Cardiac muscle cell (in vitro differentiated cells and primary cell): ENCODE measurements around the gene ZFYVE19. TPM values are rescaled to one million over a fixed set of nuclear protein-coding genes. Genes with fewer than 3 reads are reported as not detected.
A peak's percentile ranks its signal among the peaks of the same experiment; 100 is the strongest.

ENCODE experiments used
- DNase-seq, 2 donors: peaks; one replicate each; pipeline versions ENCODE4 v3.0.0 to v3.0.0-alpha.2; 2010 to 2017; ENCODE audit warnings: low read depth in 1 of 2, low spot score in 1 of 2
- H3K27ac ChIP-seq: fragments of 200-600 bp; sonication (generic); 2 replicates; pipeline ENCODE4 v1.5.1; 2016
- H3K27me3 ChIP-seq: fragments of 200-600 bp; sonication (generic); 2 replicates; pipeline ENCODE4 v1.6.0; 2016; ENCODE audit warnings: control low read depth
- H3K36me3 ChIP-seq: fragments of 200-600 bp; sonication (generic); 2 replicates; pipeline ENCODE4 v1.5.1; 2016; ENCODE audit warnings: control low read depth
- H3K4me1 ChIP-seq: fragments of 200-600 bp; sonication (generic); 2 replicates; pipeline ENCODE4 v1.8.1; 2017; ENCODE audit warnings: low read depth, mild to moderate bottlenecking, mixed run types
- H3K4me3 ChIP-seq: fragments of 200-600 bp; sonication (generic); 2 replicates; pipeline ENCODE4 v1.5.1; 2016; ENCODE audit warnings: mild to moderate bottlenecking
- H3K9me3 ChIP-seq: fragments of 200-600 bp; sonication (generic); 2 replicates; pipeline ENCODE4 v1.5.1; 2017; ENCODE audit warnings: low read depth, mild to moderate bottlenecking, control low read depth
- CTCF ChIP-seq: IDR thresholded peaks from 2 replicates; pipeline ENCODE4 v1.5.1; 2012; ENCODE audit warnings: low read depth, mild to moderate bottlenecking, low read length
- polyA plus RNA-seq: library from polyadenylated mRNA; unstranded; fragments of >200 nt; fragmentation: Nextera tagmentation; extraction: Ambion mirVana; gene quantifications from 2 replicates; pipeline ENCODE4 v1.2.1, GENCODE V29; 2016
- total RNA-seq: library from RNA; depleted of rRNA; stranded (reverse); fragments of >200 nt; gene quantifications from 2 replicates; pipeline ENCODE4 v1.2.3, GENCODE V29; 2016

ZFYVE19 gene
- 21.0 and 41.3 TPM in 2 replicates for total RNA-seq
- polyA plus RNA-seq, result 23.4 and 33.8 TPM in 2 replicates

GRCh38 chr15:40807028-40807887, at the start of gene ZFYVE19, which contains the start of gene DNAJC17:
Gene ZFYVE19 (plus strand): TSS chr15:40807089. CDS start chr15:40807590, 501 bp downstream.
Gene DNAJC17 (minus strand): TSS chr15:40807473. CDS start chr15:40807446, 27 bp downstream.
- Histone ChIP-seq H3K36me3 (no peaks in the 10 kb centered on the region), H3K4me1 (peaks cover 5% of the 10 kb centered on the region), H3K9me3 (no peaks in the 10 kb centered on the region), H3K27ac (peak within 1 kb of the TSS; percentile 75), H3K4me3 (peak within 1 kb of the TSS; percentile 73), H3K27me3 (no peaks in the 10 kb centered on the region)
- TF ChIP-seq CTCF, result peak; percentile 9
- peak; percentile 99 for DNase-seq

- no peak overlapping the region for H3K4me3 ChIP-seq
- H3K27me3 ChIP-seq, result no peaks in the 10 kb centered on the region
- no peak overlapping the region for H3K27ac ChIP-seq
- peaks cover 3% of the 10 kb centered on the region for H3K4me1 ChIP-seq
- DNase-seq, result no peak
- no peak for TF ChIP-seq CTCF
- no peaks in the 10 kb centered on the region for H3K36me3 ChIP-seq
- no peaks in the 10 kb centered on the region for H3K9me3 ChIP-seq
Observed at GRCh38 chr15:40759961-40760360, 46.9 kb upstream of the ZFYVE19 start.

- no peak for TF ChIP-seq CTCF
- Histone ChIP-seq H3K4me3 (peak overlapping the region; percentile 51), H3K4me1 (peaks cover 3% of the 10 kb centered on the region), H3K9me3 (no peaks in the 10 kb centered on the region), H3K36me3 (no peaks in the 10 kb centered on the region), H3K27me3 (no peaks in the 10 kb centered on the region), H3K27ac (peak overlapping the region; percentile 77)
- DNase-seq, result peak in 1 of 2 donors; percentile 68
Observed at GRCh38 chr15:40762919-40763800, 43.7 kb upstream of the ZFYVE19 start.

GRCh38 chr15:40763801-40764628, 42.9 kb upstream of the ZFYVE19 start, which contains the start of gene GCHFR:
Gene GCHFR (plus strand): TSS chr15:40764068. CDS start chr15:40764181, 113 bp downstream.
- H3K9me3 ChIP-seq, result no peaks in the 10 kb centered on the region
- H3K4me1 ChIP-seq, result peaks cover 3% of the 10 kb centered on the region
- peak within 1 kb of the TSS; percentile 77 for H3K27ac ChIP-seq
- TF ChIP-seq CTCF, result peak; percentile 31
- DNase-seq, result peak; percentile 76 to 87
- H3K4me3 ChIP-seq, result peak within 1 kb of the TSS; percentile 51
- H3K36me3 ChIP-seq, result no peaks in the 10 kb centered on the region
- no peaks in the 10 kb centered on the region for H3K27me3 ChIP-seq

GRCh38 chr15:40764629-40765103, 42.2 kb upstream of the ZFYVE19 start:
- TF ChIP-seq CTCF, result no peak
- DNase-seq, result peak; percentile 22 to 31
- Histone ChIP-seq H3K4me3 (peak overlapping the region; percentile 51), H3K27me3 (no peaks in the 10 kb centered on the region), H3K27ac (peak overlapping the region; percentile 77), H3K4me1 (peaks cover 3% of the 10 kb centered on the region), H3K36me3 (no peaks in the 10 kb centered on the region), H3K9me3 (no peaks in the 10 kb centered on the region)
